NCI-H345 treated with DMSO at 0.1 percent for 48 hours (cell line): ENCODE results near the gene AADACL4.
"Not testable (repeated sequence)": the region's sequence is repeated elsewhere in the genome, so short reads cannot be mapped to it uniquely, and the experiment has no call there.

Source experiments
- DNase-seq: peaks from one replicate; lab custom pipeline; 2025; ENCODE audit not compliant: unreplicated experiment; lab: John Stamatoyannopoulos, UW

AADACL4 gene

GRCh38 chr1:12657885-12658512 lies 14.1 kb downstream of the AADACL4 start:
- not testable (repeated sequence) for DNase-seq

GRCh38 chr1:12658531-12659453 lies 14.9 kb downstream of the AADACL4 start:
- DNase-seq: peak; percentile 68

DNA sequence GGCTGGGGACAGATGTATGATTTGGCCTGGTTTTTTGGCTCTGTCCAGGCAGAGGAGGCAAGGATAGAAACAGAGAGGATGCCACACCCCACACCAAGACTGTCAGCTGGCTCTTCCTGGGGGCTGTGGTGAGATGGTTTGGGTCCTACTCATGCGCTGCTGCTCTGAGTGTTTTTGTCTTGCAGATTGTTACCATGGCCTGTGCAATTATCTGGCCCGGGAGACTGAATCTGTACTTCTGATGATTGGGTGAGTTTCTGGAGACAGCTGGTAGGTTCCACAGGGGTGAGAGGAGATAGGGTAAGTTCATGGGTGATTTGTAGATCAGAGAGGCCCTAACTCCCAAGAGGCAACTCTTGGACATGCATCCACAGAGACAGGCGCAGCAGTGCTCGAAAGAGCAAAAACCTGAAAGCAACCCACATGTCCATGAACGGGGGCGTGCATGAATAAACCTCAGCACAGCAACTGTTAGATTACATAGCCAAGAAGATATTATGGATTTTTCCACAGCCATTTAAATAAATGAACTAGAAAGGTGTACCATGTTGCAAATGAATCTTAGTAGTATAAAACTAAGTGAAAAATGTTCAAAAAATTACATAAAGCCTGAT lies 17.8 kb downstream of the AADACL4 start:
- DNase-seq: no peak

DNA sequence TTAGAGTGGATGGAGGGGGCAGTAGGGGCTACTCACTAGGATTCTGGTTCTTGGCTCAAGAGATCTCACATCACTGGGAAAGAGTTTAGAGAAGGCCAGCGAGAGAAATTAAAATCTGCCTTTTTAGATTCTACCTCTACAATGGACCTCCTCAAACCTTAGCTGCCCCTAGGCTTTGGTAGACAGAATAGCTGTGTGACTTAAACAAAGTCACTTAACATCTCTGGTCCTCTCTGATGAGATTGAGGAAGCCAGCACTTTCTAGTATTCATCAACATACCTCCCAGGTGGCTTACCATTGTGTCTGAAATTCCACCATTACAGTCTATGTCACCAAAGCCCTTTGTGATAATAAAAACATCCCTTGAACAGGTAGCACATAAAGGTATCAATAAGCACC lies 18.7 kb downstream of the AADACL4 start:
- no peak for DNase-seq

- no peak for DNase-seq
Measured at GRCh38 chr1:12665511-12665910, 21.6 kb downstream of the AADACL4 start.

DNA sequence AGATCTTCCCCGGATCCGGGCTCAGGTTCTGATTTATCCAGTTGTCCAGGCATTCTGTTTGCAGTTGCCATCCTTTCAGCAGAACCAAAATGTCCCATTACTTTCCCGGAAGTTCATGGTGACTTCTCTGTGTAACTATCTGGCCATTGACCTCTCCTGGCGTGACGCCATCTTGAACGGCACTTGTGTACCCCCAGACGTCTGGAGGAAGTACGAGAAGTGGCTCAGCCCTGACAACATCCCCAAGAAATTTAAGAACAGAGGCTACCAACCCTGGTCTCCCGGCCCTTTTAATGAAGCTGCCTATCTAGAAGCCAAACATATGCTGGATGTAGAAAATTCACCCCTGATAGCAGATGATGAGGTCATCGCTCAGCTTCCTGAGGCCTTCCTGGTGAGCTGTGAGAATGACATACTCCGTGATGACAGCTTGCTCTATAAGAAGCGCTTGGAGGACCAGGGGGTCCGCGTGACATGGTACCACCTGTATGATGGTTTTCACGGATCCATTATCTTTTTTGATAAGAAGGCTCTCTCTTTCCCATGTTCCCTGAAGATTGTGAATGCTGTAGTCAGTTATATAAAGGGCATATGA lies 22.4 kb downstream of the AADACL4 start:
- no peak for DNase-seq

GRCh38 chr1:12669529-12670068 lies 25.7 kb downstream of the AADACL4 start:
- DNase-seq: no peak

DNA sequence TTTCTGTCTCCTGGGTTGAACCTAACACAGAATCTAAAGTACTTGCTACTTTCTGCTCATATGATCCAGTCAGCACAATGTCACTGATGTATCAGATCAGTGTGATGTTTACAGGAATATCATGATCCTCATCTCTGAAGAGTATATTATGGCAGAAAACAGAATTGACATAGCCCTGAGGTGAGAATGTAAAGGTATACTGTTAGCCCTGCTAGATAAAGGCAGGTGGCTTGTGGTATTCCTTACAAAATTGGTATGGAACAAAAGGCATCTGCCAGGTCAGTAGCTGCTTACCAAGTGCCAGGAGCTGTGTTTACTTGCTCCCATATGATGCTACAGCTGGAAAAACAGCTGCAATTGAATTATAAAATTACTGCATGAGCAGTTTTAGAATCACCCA lies 30.5 kb downstream of the AADACL4 start:
- no peak for DNase-seq

- not testable (repeated sequence) for DNase-seq
Measured at GRCh38 chr1:12676122-12676521, 32.2 kb downstream of the AADACL4 start.

DNA sequence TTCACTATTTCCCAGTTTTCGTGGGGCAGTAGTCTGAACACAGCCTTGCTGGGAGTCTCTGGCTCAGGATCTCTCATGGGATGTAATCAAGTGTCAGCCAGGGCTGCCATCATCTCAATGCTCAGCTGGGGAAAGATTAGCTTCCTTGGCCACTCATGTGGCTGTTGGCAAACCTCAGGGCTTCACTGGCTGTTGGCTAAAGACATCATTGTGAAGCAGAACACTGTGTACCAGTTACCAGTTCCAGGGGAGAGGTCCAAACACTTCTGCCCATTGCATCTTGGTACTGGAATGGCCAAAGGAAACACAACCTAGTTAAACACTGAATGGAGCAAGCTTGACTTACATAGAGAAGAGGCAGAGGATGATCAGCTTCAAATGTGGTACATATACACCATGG lies 33.7 kb downstream of the AADACL4 start:
- no peak for DNase-seq

GRCh38 chr1:12678350-12678749 lies 34.5 kb downstream of the AADACL4 start:
- no peak for DNase-seq

DNA sequence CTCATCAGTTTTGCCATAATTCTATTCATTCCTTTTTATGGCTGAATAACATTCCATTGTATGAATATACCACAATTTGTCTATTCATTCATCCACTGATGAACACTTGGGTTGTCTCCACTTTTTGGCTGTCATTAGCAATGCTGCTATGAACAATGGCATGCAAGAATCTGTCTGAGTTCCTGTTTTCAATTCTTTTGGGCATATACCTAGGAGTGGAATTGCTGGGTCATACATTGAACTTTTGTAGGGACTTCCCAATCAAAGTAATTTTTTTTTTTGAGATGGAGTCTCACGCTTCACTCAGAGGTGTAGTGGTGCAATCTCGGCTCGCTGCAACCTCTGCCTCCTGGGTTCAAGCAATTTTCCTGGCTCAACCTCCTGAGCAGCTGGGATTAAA lies 34.9 kb downstream of the AADACL4 start:
- no peak for DNase-seq

DNA sequence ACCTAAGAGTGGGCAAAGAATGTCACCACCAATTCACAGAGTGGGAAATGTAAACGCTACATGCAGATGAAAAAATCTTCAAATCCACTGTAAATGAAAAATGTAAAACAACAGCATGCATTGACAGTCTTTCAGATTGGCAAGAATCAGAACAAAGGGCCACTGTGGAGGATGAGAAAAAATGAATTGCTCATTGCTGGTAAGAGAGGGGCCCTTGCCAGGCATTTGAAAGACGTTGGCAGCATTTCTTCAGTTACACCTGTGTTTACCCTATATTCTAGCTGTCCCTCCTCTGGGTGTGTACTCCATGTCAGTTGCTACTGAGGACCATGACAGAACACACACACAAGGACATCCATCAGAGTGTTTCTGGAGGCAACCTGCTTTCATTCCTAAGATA lies 46.3 kb downstream of the AADACL4 start:
- DNase-seq: no peak

- no peak for DNase-seq
Measured at GRCh38 chr1:12692967-12693782, 49.3 kb downstream of the AADACL4 start.

- DNase-seq: no peak
Measured at GRCh38 chr1:12696658-12697057, 52.8 kb downstream of the AADACL4 start.

- DNase-seq: no peak
Measured at GRCh38 chr1:12697397-12697796, 53.5 kb downstream of the AADACL4 start.

- DNase-seq: no peak
Measured at GRCh38 chr1:12703821-12704451, 60.1 kb downstream of the AADACL4 start.

DNA sequence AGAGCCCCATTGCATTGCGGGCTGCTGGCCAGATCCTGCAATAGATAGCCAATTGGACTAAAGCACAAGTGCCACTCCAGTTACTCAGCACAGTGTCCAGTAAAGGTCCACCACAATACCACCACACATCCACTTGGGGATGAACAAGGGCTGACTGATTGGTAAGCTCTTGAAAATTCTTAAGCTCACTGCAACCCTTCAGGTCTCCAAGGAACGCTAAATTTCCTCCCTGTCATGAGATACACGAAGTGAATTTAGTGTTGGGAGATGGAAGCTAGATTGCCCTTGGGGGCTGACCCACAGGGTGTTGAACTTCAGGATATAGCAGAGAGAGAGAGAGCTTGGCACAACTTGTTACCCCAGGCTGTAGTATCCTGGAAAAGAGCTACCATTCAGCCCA lies 62.2 kb downstream of the AADACL4 start:
- DNase-seq: no peak

GRCh38 chr1:12708396-12709090 lies 64.7 kb downstream of the AADACL4 start:
- DNase-seq: no peak
